Large intestine (tissue), 3 donors: ENCODE measurements around the gene OR2F2. TPM values are rescaled to one million over a fixed set of nuclear protein-coding genes. Genes with fewer than 3 reads are reported as not detected.

Experiments used
- DNase-seq, 2 donors: peaks; one replicate each; pipeline versions ENCODE4 v3.0.0 to v3.0.0-alpha.2; 2013
- H3K27ac ChIP-seq: one replicate; pipeline ENCODE4 v1.5.1; 2013; ENCODE audit warnings: low read length
- H3K27me3 ChIP-seq: 2 replicates; pipeline ENCODE4 v1.6.1; 2013; ENCODE audit warnings: low read length; ENCODE audit not compliant: control insufficient read depth, insufficient read depth
- H3K36me3 ChIP-seq: 2 replicates; pipeline ENCODE4 v1.6.1; 2013; ENCODE audit warnings: low read length; ENCODE audit not compliant: control insufficient read depth, insufficient read depth
- H3K4me1 ChIP-seq: one replicate; pipeline ENCODE4 v1.6.1; 2013; ENCODE audit warnings: low read length; ENCODE audit not compliant: control insufficient read depth, insufficient read depth
- H3K4me3 ChIP-seq: one replicate; pipeline ENCODE4 v1.5.1; 2013; ENCODE audit warnings: low read length
- H3K9me3 ChIP-seq: one replicate; pipeline ENCODE4 v1.6.1; 2013; ENCODE audit warnings: mild to moderate bottlenecking, low read depth, low read length, moderate library complexity; ENCODE audit not compliant: control insufficient read depth
- WGBS: methylation state at CpG from one replicate; pipeline ENCODE4 v1.1.5; 2013; ENCODE audit warnings: low lambda C conversion rate; ENCODE audit not compliant: insufficient coverage; 5-methylcytosine and 5-hydroxymethylcytosine counted together
- polyA plus RNA-seq: library from polyadenylated mRNA; unstranded; fragments of 120-200 nt; gene quantifications from one replicate; pipeline ENCODE4 v1.2.1, GENCODE V29; 2013

The OR2F2 gene
- polyA plus RNA-seq, 1 donor, result not detected

DNA sequence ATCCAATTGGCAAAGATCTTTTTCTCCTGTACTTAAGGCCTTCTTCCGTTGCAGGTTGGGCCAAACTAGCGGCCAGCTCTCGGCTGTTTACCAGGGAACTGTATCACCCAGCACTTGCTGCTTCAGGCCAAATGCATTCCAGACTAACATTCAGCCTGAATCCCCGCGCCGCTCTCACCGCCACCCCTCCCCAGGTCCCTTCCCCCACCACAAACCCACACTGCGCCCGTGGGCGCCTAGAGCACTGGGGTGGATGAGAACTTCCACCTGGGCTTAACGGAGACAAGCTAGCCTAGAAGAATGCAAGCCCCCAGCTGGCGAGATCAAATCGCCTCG, 33.7 kb upstream of the OR2F2 start:
- no peaks in the 10 kb centered on the region for H3K36me3 ChIP-seq
- DNase-seq, result peak in 1 of 2 donors; percentile 31
- H3K4me1 ChIP-seq, result peaks cover 40% of the 10 kb centered on the region
- no peaks in the 10 kb centered on the region for H3K27me3 ChIP-seq
- H3K27ac ChIP-seq, result peak overlapping the region; percentile 97
- H3K4me3 ChIP-seq, result peak overlapping the region; percentile 79
- WGBS, result no CpG with 5 or more reads among the region's 14 CpGs
- peaks cover 3% of the 10 kb centered on the region for H3K9me3 ChIP-seq

DNA sequence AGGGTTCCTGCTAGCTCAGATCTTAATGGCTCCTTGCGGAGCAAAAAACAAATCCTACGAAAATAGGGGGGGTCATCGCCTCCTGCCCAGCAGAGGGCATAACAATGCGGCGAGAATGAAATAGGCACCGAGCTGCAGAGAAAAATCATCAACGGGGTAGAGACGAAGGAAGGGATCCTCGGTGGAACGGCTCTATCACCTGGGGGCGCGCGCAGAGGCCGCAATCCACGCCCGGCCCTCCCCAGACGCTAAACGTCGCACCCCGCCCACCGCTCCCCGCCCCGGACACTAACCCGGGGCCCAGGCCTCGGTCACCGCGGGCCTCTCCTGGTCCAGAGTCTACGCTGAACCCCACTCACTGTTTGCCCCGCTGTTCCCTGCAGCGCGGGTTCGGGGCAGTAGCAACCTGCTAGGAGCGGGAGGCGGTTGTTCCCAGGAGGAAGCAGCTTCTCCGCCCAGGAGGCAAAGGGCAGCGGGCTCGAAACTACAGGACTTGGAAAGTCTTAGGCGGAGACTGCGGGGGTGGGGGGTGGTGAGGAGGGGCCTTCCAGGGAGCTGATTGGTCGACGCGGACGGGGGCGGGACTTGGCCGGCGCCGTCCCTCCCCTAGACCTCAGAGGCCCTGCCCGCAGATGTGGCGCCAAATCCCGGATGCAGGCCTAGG, 33.2 kb upstream of the OR2F2 start, which contains the start of gene TCAF1:
TCAF1 (minus strand) TSS at position 509 of the 664 bp plus-strand sequence. CDS start 25,568 bp downstream, outside the sequence.
- DNase-seq, result peak; percentile 98 to 99
- Histone ChIP-seq H3K27ac (peak within 1 kb of the TSS; percentile 97), H3K4me3 (peak within 1 kb of the TSS; percentile 79), H3K36me3 (no peaks in the 10 kb centered on the region), H3K9me3 (peaks cover 3% of the 10 kb centered on the region), H3K27me3 (no peaks in the 10 kb centered on the region), H3K4me1 (peaks cover 41% of the 10 kb centered on the region)
- 0% methylated on average over 1 of the region's 50 CpGs for WGBS

DNA sequence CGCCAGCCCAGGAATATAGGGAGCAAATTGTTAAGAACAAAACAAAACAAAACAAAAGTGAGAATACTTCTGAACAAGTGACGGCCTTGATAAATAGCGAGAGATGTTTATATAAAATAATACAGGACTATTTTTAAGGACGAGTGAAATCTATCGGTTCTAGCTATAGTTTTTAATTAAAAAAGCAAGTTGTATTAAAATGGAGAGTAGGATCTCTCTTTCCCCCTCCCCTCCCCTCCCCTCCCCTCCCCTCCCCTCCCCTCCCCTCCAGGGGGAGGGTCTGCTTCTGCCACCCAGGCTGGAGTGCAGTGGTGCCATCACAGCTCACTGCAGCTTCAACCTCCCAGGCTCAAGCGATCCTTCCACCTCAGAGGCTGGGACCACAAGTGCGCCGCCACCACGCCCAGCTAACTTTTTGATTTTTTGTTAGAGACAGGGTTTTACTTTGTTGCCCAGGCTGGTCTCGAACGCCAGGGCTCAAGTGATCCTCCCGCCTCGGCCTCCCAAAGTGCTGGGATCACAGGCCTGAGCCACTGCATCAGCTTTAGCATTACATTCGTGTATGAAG, 32.6 kb upstream of the OR2F2 start:
- Histone ChIP-seq H3K36me3 (no peaks in the 10 kb centered on the region), H3K27me3 (no peaks in the 10 kb centered on the region), H3K4me3 (peak overlapping the region; percentile 79), H3K4me1 (peaks cover 41% of the 10 kb centered on the region), H3K9me3 (peaks cover 3% of the 10 kb centered on the region), H3K27ac (peak overlapping the region; percentile 97)
- DNase-seq, result no peak
- WGBS, result 10% methylated on average over 2 of the region's 14 CpGs

DNA sequence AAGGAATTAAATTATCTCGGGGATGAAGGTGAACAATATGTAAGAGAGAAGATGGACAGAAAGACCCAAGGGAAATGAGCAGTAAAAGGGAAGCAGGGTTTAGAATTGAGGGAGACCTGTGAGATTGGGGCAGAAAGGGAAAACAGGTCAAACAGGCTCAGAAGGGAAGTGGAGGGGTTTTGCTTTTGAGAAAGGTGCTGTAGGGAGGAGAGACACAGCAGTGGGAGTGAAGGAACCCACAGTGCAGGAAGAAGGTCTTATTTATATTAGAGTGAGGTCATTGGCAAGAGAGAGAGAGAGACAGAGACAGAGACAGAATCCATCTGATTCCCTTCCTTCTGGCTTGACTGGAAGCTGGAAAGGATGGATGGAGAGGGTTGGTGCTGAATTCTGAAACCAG, 29.5 kb upstream of the OR2F2 start:
- Histone ChIP-seq H3K27me3 (no peaks in the 10 kb centered on the region), H3K4me1 (peaks cover 36% of the 10 kb centered on the region), H3K36me3 (no peaks in the 10 kb centered on the region), H3K4me3 (no peak overlapping the region), H3K27ac (peak overlapping the region; percentile 77), H3K9me3 (no peaks in the 10 kb centered on the region)
- no peak for DNase-seq
- 88% methylated on average over 1 of the region's 1 CpG for WGBS

DNA sequence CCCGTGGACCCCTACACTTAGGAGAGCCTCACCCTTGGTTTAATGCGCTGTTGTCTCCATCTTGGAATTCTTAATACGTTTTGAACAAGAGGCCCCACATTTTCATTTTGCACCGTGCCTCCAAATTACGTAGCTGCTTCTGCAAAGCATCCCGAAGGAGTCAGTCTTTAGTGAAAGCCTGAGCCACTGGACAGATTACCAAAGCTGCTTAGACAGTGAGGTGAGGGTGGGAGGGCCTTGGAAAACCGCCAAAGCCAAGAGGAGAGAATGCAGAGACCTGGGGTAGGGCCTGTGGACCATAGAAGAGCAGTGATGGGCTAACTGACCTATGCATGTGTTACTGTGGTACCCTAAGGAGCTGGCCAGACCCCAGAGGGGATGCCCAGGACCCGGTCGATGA, 28.9 kb upstream of the OR2F2 start:
- Histone ChIP-seq H3K4me1 (peaks cover 35% of the 10 kb centered on the region), H3K27ac (no peak overlapping the region), H3K4me3 (no peak overlapping the region), H3K9me3 (no peaks in the 10 kb centered on the region), H3K27me3 (no peaks in the 10 kb centered on the region), H3K36me3 (no peaks in the 10 kb centered on the region)
- WGBS, result no CpG with 5 or more reads among the region's 9 CpGs
- DNase-seq, result no peak

DNA sequence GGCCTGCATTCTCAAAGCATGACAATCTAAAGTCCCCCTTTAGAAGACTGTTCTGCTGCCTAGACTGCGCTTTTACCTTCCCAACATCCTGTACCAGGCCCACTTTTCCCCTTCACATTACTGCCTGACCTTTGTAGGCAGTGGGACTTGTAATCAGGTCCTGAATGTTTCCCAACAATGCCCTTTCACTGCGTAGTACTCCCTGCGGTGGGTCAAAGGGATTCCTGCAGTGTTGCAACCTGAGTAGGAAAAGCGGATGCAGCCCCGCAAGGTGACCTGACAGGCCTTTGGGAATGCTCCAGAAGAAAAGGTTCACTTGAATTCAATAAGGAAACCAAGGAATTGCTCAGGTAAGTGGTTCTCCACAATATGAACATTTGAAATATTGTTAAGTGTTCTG, 28.1 kb upstream of the OR2F2 start:
- Histone ChIP-seq H3K4me1 (peaks cover 35% of the 10 kb centered on the region), H3K36me3 (no peaks in the 10 kb centered on the region), H3K27me3 (no peaks in the 10 kb centered on the region), H3K4me3 (no peak overlapping the region), H3K9me3 (no peaks in the 10 kb centered on the region), H3K27ac (no peak overlapping the region)
- peak; percentile 48 to 62 for DNase-seq
- WGBS, result 63% methylated on average over 1 of the region's 5 CpGs

DNA sequence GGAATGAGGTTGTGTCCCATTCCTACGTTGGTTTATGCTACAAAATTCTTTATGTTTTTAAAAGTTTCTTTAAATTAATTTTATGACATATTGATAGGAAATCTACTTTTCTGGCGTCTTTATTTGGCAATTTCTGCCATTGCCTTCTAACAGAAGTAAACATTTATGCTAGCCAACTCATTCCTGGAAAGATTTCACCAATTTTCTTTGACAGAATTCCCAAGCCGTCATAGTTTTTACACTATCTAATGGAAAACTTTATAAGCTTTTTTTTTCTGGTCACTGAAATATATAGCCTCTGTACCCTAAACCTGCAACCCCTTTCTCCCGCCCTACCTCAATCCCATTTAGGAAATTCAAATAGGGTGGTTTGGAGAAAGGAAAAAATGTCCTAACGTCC, 26.9 kb upstream of the OR2F2 start:
- H3K27ac ChIP-seq, result no peak overlapping the region
- no peak for DNase-seq
- no peaks in the 10 kb centered on the region for H3K27me3 ChIP-seq
- H3K4me1 ChIP-seq, result peaks cover 30% of the 10 kb centered on the region
- no peaks in the 10 kb centered on the region for H3K9me3 ChIP-seq
- H3K36me3 ChIP-seq, result no peaks in the 10 kb centered on the region
- WGBS, result 86% methylated on average over 4 of the region's 5 CpGs
- H3K4me3 ChIP-seq, result no peak overlapping the region

DNA sequence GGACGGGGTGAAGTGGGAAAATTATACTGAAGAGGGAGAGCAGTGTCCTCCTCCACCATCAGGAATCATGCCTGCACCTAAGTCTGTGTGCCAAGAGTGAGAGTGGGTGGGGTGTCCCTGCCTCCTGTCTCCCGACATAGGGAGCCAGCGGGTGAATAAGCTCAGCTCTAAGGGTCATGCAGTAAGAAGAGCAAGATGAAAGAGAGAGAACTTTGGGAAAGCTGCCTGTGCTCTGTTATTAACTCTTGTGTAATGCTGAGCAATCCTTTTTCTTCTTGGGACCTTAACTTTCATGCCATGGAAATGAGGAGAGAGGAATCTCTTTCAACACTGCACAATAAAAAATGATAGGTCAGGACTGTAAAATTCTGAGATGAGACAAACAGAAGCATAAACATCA, 25.2 kb upstream of the OR2F2 start:
- no peaks in the 10 kb centered on the region for H3K36me3 ChIP-seq
- 100% methylated on average over 1 of the region's 3 CpGs for WGBS
- H3K4me1 ChIP-seq, result peaks cover 20% of the 10 kb centered on the region
- no peaks in the 10 kb centered on the region for H3K27me3 ChIP-seq
- DNase-seq, result peak in 1 of 2 donors; percentile 25
- H3K9me3 ChIP-seq, result no peaks in the 10 kb centered on the region
- H3K27ac ChIP-seq, result peak overlapping the region; percentile 17
- no peak overlapping the region for H3K4me3 ChIP-seq

DNA sequence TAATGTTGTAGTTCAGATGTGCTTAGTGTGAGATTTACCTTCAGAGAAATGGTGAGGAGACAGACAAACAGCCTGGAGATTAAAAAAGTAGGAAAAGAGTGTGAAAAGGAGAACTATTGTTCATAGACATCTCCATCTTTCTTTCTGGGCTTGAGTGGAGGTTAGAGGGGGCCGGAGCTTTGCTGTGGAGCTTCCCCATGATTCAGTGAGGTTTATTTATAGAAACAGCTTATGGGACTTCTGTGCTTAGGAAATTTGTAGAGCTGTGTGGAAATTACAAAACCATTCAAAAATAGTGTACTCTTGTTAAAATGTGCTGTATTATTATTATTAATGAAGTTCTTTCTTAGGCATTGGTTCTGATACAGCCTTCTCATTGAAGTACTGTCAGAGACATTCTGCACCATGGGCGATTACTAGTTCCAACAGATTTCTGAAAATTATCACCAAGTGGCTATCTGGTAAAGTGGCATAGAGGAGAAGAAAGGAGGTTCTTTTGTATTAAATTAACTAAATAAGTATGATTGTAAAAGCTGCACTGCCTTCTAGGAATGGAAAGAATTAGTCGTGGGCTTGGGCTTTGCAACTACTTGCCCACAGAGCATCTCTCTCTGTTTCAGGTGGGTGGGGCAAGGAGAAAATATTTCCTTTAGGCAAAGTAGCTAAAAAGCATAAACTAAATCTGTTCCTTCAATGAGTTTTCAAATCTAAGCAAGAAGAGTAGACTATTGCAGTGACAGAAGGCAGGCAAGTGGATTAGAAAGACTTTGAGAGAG, 24.4 kb upstream of the OR2F2 start:
- Histone ChIP-seq H3K27ac (peak overlapping the region; percentile 2), H3K4me1 (peaks cover 12% of the 10 kb centered on the region), H3K9me3 (no peaks in the 10 kb centered on the region), H3K27me3 (no peaks in the 10 kb centered on the region), H3K4me3 (no peak overlapping the region), H3K36me3 (no peaks in the 10 kb centered on the region)
- no CpG with 5 or more reads among the region's 3 CpGs for WGBS
- DNase-seq, result no peak

DNA sequence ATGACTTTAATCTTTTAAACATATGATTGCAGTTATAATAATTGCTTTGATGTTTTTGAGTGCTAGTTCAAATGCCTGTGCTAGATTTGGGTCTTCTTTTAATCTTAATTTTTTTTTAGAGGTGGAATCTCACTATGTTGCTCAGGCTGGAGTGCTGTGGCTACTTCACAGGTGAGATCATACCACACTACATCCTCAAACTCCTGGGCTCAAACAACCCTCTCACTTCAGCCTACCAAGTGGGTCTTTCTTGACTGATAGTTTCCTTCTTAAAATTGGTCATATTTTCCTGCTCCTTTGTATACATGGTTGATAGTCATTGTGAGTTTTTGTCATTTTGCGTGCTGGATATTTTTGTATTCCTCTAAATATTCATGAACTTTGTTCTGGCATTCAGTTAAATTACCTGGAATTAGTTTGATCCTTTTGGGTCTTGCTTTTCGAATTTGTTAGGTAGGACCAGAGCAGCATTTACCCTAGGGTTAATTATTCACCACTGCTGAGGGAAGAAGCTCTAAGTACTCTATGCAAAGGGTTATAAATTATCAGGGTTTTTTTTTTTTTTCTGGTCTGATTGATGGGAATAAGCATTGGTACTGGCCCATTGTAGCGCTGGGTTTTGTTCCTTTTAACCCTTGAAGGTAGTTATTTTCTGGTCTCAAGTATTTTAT, 21.0 kb upstream of the OR2F2 start:
- H3K27ac ChIP-seq, result no peak overlapping the region
- DNase-seq, result peak in 1 of 2 donors; percentile 19
- 17% methylated on average over 1 of the region's 3 CpGs for WGBS

More for the DNA sequence above, 21.0 kb upstream of the OR2F2 start:
- Histone ChIP-seq H3K9me3 (no peaks in the 10 kb centered on the region), H3K36me3 (no peaks in the 10 kb centered on the region), H3K4me3 (no peak overlapping the region), H3K27me3 (no peaks in the 10 kb centered on the region), H3K4me1 (peaks cover 5% of the 10 kb centered on the region)
